Breast epithelium (tissue), 4 donors: ENCODE data around the gene PTH1R. TPM values are rescaled to one million over a fixed set of nuclear protein-coding genes. Genes with fewer than 3 reads are reported as not detected.
A peak's percentile ranks its signal among the peaks of the same experiment; 100 is the strongest.

Experiments
- DNase-seq, 2 donors: peaks; one replicate each; pipeline ENCODE4 v3.0.0-alpha.2; 2019; ENCODE audit warnings: low spot score in 2 of 2
- H3K27ac ChIP-seq, 2 donors: fragments of 200-600 bp; sonication (generic) in 1 of 2; one replicate each; pipeline ENCODE4 v1.5.1; 2016 to 2019; ENCODE audit warnings: mild to moderate bottlenecking in 1 of 2
- H3K27me3 ChIP-seq, 2 donors: fragments of 200-600 bp; sonication (generic) in 1 of 2; one replicate each; pipeline versions ENCODE4 v1.5.1 to v1.6.0; 2017 to 2019; ENCODE audit warnings: control low read depth in 1 of 2, mild to moderate bottlenecking in 1 of 2
- H3K36me3 ChIP-seq: fragments of 200-600 bp; one replicate; pipeline ENCODE4 v1.5.1; 2019
- H3K4me1 ChIP-seq, 2 donors: fragments of 200-600 bp; sonication (generic); one replicate each; pipeline ENCODE4 v1.5.1; 2016 to 2019; ENCODE audit warnings: control low read depth in 1 of 2
- H3K4me3 ChIP-seq, 3 donors: fragments of 200-600 bp; sonication (generic); 1 replicate in 2 of 3; 2 replicates in 1 of 3; pipeline ENCODE4 v1.5.1; 2016 to 2019; ENCODE audit warnings: mild to moderate bottlenecking in 3 of 3, moderate library complexity in 2 of 3
- H3K9me3 ChIP-seq, 2 donors: fragments of 200-600 bp; sonication (generic) in 1 of 2; one replicate each; pipeline ENCODE4 v1.5.1; 2016 to 2019; ENCODE audit warnings: control low read depth in 1 of 2
- POLR2A ChIP-seq: fragments of 450-650 bp; IDR thresholded peaks from one replicate; pipeline ENCODE4 v1.6.1; 2016; ENCODE audit warnings: antibody characterized with exemption, mild to moderate bottlenecking, moderate library complexity
- POLR2AphosphoS5 ChIP-seq, 3 donors: sonication (generic); formaldehyde crosslinking; IDR thresholded peaks; one replicate each; pipeline ENCODE4 v1.6.1; 2017; ENCODE audit warnings: antibody characterized with exemption in 3 of 3
- intact Hi-C: fragments of 100-400 bp; cut with DNase I; formaldehyde crosslinking; loops from one replicate; pipeline ENCODE4 v1.15.1; 2023; ENCODE audit warnings: low total_unique reads
- total RNA-seq, 3 donors: library from RNA; depleted of rRNA; stranded (reverse); fragments of >200 nt; gene quantifications; one replicate each; pipeline ENCODE4 v1.1.0, GENCODE V29; 2016
- TF ChIP-seq, protein P1 (sequence below), 3 donors: fragments of 450-650 bp; IDR thresholded peaks; one replicate each; pipeline ENCODE4 v1.5.1; 2016 to 2017; ENCODE audit warnings: antibody characterized with exemption in 3 of 3, mild to moderate bottlenecking in 3 of 3, moderate library complexity in 3 of 3

The PTH1R gene
- total RNA-seq, 3 donors from 2014 or later = 4.7 to 38.2 (median 13.4) TPM

DNA sequence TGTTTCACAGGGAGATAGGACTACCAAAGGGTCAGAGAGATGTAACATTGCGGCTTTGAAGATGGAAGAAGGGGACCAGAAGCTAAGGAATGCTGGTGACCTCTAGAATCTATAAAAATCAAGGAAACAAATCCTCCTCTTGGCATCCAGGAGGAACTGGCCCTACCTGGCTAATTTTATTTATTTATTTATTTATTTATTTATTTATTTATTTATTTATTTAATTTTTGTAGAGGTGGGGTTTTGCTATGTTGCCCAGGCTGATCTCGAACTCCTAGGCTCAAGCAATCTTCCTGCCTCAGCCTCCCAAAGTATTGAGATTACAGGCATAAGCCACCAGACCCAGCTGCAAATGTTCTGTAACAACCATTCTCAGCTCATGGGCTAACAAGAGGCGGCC is 34.0 kb upstream of the PTH1R start:
- no peak for DNase-seq
- H3K4me1 ChIP-seq = peaks cover 0 to 7% of the 10 kb centered on the region in 2 donors
- intact Hi-C loops = no loop called here
- H3K4me3 ChIP-seq = no peak overlapping the region
- peaks cover 7 to 21% of the 10 kb centered on the region in 2 donors for H3K9me3 ChIP-seq
- TF ChIP-seq POLR2AphosphoS5 (IDR thresholded peaks at IDR 0.05) = no peak
- TF ChIP-seq, protein P1, sequence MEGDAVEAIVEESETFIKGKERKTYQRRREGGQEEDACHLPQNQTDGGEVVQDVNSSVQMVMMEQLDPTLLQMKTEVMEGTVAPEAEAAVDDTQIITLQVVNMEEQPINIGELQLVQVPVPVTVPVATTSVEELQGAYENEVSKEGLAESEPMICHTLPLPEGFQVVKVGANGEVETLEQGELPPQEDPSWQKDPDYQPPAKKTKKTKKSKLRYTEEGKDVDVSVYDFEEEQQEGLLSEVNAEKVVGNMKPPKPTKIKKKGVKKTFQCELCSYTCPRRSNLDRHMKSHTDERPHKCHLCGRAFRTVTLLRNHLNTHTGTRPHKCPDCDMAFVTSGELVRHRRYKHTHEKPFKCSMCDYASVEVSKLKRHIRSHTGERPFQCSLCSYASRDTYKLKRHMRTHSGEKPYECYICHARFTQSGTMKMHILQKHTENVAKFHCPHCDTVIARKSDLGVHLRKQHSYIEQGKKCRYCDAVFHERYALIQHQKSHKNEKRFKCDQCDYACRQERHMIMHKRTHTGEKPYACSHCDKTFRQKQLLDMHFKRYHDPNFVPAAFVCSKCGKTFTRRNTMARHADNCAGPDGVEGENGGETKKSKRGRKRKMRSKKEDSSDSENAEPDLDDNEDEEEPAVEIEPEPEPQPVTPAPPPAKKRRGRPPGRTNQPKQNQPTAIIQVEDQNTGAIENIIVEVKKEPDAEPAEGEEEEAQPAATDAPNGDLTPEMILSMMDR (IDR thresholded peaks at IDR 0.05) = no peak
- no peak for TF ChIP-seq POLR2A
- no peaks in the 10 kb centered on the region for H3K36me3 ChIP-seq
- no peaks in the 10 kb centered on the region for H3K27me3 ChIP-seq
- H3K27ac ChIP-seq = no peak overlapping the region

DNA sequence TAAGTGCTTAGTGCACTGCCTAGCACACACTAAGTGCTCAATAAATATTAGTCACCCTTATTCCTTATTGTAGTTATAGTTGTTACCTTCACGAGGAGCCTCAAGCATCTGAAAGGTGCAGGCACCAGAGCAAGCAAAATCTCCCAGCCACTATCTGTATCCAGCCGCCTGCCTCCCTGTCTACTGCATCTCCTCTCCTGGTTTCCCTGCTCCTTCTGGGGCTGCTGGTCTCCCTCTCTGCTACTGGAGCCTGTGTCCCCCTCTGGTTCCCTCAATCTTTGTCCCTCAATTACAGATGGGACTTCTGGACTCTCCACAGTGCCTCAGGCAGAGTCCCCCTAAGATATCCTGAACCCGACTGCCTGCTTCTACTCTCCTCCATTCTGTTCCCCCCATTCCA is 33.1 kb upstream of the PTH1R start:
- no peak overlapping the region for H3K4me3 ChIP-seq
- intact Hi-C loops = no loop called here
- no peak for DNase-seq
- peaks cover 0 to 14% of the 10 kb centered on the region in 2 donors for H3K9me3 ChIP-seq
- TF ChIP-seq, protein P1 (IDR thresholded peaks at IDR 0.05) = no peak
- no peak for TF ChIP-seq POLR2A
- H3K4me1 ChIP-seq = peaks cover 0 to 7% of the 10 kb centered on the region in 2 donors
- no peaks in the 10 kb centered on the region for H3K36me3 ChIP-seq
- peak overlapping the region; percentile 86 to 93 for H3K27ac ChIP-seq
- no peaks in the 10 kb centered on the region for H3K27me3 ChIP-seq

DNA sequence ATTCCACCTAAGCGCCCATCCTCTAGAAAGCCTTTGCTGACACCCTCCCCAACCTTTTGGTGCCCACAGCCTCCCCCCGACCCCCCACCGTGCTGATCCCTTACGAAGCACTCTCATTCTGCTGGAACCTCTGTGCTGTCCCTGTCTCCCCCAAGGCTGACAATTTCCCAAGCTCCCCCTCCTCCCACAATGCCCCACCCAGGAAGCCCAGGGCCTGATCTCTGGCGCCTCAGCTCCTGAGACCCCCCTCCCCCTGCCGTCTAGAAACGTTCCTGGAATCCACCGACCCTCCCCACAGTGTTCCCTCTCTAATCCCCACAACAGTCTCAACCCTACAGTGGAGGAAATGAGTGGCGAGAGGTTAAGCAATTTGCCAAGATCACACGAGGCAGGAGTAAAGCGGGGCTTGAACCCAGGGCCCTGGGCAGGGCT is 32.6 kb upstream of the PTH1R start:
- intact Hi-C loops = no loop called here
- Histone ChIP-seq H3K36me3 (no peaks in the 10 kb centered on the region), H3K27ac (peak overlapping the region; percentile 86 to 93), H3K4me3 (peak overlapping the region; percentile 46 to 64 (median 62)), H3K27me3 (no peaks in the 10 kb centered on the region), H3K4me1 (peaks cover 0 to 7% of the 10 kb centered on the region in 2 donors), H3K9me3 (peaks cover 0 to 14% of the 10 kb centered on the region in 2 donors)
- DNase-seq = no peak
- TF ChIP-seq, protein P1 (IDR thresholded peaks at IDR 0.05) = no peak
- TF ChIP-seq POLR2A = no peak
- no peak for TF ChIP-seq POLR2AphosphoS5 (IDR thresholded peaks at IDR 0.05)

DNA sequence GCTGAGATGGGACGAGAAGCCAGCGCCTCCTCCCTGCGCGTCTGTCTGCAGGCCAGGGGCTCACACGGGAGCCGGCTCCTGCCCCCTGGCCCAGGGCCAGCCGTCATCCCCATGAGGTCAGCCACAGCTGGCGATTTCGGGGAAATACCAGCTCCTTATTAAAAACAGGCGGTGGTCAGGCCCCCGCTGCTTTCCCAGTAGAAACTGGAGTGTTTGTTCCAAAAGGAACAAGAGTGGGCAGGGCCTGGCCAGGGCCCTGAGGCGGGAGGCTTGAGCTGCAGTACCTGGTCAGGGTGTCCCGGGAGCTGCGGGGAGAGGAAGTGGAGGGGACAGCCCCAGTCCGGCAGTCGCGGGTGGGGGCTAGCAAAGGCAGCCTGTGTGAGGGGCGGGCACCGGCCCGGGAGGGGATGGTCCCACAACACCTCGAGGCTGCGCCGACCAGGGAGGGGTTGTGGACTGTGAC is 32.1 kb upstream of the PTH1R start:
- Histone ChIP-seq H3K27ac (peak overlapping the region; percentile 86 to 93), H3K9me3 (peaks cover 0 to 10% of the 10 kb centered on the region in 2 donors), H3K27me3 (no peaks in the 10 kb centered on the region), H3K36me3 (no peaks in the 10 kb centered on the region), H3K4me1 (peaks cover 0 to 7% of the 10 kb centered on the region in 2 donors), H3K4me3 (peak overlapping the region; percentile 46 to 64 (median 62))
- peak in 1 of 2 donors; percentile 70 for DNase-seq
- intact Hi-C loops = no loop called here
- TF ChIP-seq, protein P1 (IDR thresholded peaks at IDR 0.05) = no peak
- peak; percentile 48 to 92 (median 66) for TF ChIP-seq POLR2AphosphoS5 (IDR thresholded peaks at IDR 0.05)
- no peak for TF ChIP-seq POLR2A

DNA sequence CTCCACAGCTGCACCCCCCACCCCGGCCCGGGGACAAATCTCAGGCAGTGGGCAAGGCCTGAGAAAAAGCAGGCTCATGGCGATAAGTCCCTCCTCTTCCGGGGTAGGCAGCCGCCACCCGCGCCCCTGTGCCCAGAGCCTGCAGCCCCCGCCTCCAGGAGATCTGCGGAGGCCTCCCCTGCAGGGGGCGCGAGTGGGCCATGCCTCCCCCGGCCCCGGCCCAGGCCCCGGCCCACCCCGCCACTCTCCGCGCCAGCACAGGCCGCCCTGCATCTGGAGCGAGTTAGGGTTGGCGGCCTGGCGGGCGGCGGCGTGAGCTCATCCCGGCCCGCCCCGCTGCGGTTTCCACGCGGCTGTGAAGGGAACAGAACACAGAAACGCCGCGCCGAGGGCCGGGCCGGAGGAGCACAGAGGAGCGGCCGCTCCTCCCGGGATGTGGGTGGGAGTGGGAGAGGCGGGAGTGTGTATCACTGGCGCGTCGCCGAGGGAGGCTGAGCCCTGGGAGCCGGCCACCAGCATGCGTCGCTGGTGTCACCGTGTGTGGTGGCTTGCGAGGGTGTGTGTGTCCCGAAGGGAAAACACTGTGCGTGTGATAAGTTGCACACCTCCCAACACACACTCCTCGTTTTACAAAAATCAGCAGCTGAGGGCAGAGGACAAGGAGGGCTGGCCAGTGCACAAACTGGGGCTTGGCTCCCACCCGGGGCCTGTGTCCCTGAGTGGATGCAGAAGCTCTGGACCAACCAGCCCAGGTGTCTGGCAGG is 31.5 kb upstream of the PTH1R start:
- Histone ChIP-seq H3K27ac (peak overlapping the region; percentile 86 to 93), H3K27me3 (no peaks in the 10 kb centered on the region), H3K9me3 (peaks cover 0 to 6% of the 10 kb centered on the region in 2 donors), H3K36me3 (no peaks in the 10 kb centered on the region), H3K4me3 (peak overlapping the region; percentile 46 to 64 (median 62)), H3K4me1 (peaks cover 0 to 7% of the 10 kb centered on the region in 2 donors)
- peak; percentile 66 to 79 for DNase-seq
- intact Hi-C loops = no loop called here
- peak in 1 of 3 donors; percentile 32 for TF ChIP-seq POLR2AphosphoS5 (IDR thresholded peaks at IDR 0.05)
- no peak for TF ChIP-seq POLR2A
- TF ChIP-seq, protein P1 (IDR thresholded peaks at IDR 0.05) = peak in 2 of 3 donors; percentile 8 to 35
